ENCODE results near the gene LAMP1.
"Not testable (repeated sequence)": the region's sequence is repeated elsewhere in the genome, so short reads cannot be mapped to it uniquely, and the experiment has no call there.

Gene LAMP1

DNA sequence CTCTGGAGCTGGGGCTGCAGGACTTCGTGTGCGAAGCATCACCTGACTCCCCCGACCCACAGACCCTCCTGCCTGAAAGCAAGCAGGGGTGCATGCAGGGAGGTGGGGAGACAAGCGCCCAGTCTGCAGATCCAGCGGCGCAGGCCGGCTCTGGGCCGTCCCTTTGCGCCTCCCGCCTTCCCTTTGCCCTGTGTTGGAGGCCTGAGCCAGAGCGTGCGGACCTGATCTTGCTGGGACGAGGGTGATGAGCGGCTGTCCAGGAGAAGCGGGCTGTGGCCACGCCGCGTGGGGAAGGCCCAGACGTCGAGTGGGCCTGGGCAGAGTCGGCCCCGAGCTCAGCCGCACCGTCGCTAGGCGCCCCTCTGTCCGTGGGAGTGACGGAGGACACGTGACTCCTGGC is 72.2 kb downstream of the LAMP1 start:
- in situ Hi-C loops (cut with HindIII; ENCODE audit: low pct_unique_long_range_greater_than_20kb, low sequenced_read_pairs), result no loop called here
- DNase-seq (ENCODE audit: low read depth in 1 of 2, low spot score in 1 of 2), result no peak
- TF ChIP-seq JUND (IDR thresholded peaks at IDR 0.05; ENCODE audit: low read depth), result no peak

DNA sequence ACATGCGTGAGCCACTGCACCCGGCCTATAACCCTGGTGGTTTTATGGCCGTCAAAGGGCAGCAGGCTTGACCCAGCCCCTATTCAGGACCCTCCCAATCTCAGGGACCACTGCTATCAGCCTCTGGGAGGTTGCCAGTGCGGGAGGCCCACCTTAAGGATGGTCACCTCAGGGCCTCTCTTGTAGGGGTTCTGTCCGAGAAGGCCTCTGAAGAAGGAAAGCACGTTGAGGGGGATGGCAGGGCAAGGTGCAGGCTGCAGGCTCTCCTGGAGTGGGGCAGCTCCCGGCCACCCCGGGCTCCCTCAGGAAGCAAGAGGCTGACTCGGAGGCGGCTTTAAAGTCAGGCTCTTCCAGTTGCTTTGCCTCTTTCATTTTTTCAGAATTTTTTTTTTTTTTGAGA is 72.8 kb downstream of the LAMP1 start:
- in situ Hi-C loops (cut with HindIII; ENCODE audit: low pct_unique_long_range_greater_than_20kb, low sequenced_read_pairs), result no loop called here
- TF ChIP-seq JUND (IDR thresholded peaks at IDR 0.05; ENCODE audit: low read depth), result no peak
- DNase-seq (ENCODE audit: low read depth in 1 of 2, low spot score in 1 of 2), result no peak

DNA sequence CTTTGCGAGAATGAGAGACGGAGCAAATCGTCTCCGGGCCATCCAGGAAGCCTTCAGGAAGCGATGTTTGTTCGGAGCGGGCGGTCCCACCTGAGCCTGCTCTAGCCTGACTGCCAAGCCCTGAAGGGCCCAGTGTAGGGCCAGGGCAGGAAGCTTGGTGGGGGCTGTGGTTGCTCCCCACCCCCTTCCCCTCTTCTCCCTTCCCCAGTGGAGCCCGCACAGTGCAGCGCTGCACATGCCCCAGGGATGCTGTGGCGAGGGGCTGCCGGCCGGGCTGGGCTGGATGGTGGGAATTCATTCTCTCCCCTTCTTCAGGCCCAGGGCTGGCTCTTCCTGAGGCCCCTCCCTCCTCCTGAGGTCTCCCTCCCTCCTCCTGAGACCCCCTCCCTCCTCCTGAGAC is 74.0 kb downstream of the LAMP1 start:
- TF ChIP-seq JUND (IDR thresholded peaks at IDR 0.05; ENCODE audit: low read depth), result no peak
- DNase-seq (ENCODE audit: low read depth in 1 of 2, low spot score in 1 of 2), result no peak
- in situ Hi-C loops (cut with HindIII; ENCODE audit: low pct_unique_long_range_greater_than_20kb, low sequenced_read_pairs), result no loop called here

DNA sequence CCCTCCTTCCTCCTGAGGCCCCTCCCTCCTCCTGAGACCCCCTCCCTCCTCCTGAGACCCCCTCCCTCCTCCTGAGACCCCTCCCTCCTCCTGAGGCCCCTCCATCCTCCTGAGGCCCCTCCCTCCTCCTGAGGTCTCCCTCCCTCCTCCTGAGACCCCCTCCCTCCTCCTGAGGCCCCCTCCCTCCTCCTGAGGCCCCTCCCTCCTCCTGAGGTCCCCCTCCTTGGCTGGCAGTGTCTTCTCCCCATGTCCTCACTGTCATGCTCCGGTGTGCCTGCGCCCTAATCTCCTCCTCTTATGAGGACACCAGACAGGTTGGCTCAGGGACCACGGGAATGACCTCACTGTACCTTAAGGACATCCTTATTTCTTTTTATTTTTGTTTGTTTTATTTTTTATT is 74.7 kb downstream of the LAMP1 start:
- in situ Hi-C loops (cut with HindIII; ENCODE audit: low pct_unique_long_range_greater_than_20kb, low sequenced_read_pairs), result not testable (repeated sequence)

More for the DNA sequence above, 74.7 kb downstream of the LAMP1 start:
- DNase-seq (ENCODE audit: low read depth in 1 of 2, low spot score in 1 of 2), result not testable (repeated sequence)

All from T47D (cell line).